K562 (cell line): ENCODE measurements around the gene MAML1. TPM values are rescaled to one million over a fixed set of nuclear protein-coding genes. Genes with fewer than 3 reads are reported as not detected.

ENCODE experiments used
- ATAC-seq: fragments of 200-7000 bp; cut with Tn5 transposase; 3 replicates; pipeline ENCODE4 v1.9.1; 2020; ENCODE audit warnings: moderate library complexity
- BruUV-seq: library from RNA; stranded (reverse); fragments of 400-500 nt; replicated peaks from 2 replicates; lab custom pipeline; 2021; lab: Mats Ljungman, UMichigan
- CTCF ChIA-PET: fragments of 300-600 bp; formaldehyde crosslinking; extraction: SDS; loops from one replicate; lab custom pipeline; 2021; ENCODE audit warnings: low intra/inter-chr PET ratio; lab: Yijun Ruan, JAX
- POLR2A ChIA-PET: fragments of 300-600, 350-650 bp; sonication (Branson Sonifier 250); formaldehyde crosslinking; extraction: SDS; loops from one replicate; lab custom pipeline; 2021; ENCODE audit warnings: antibody characterized with exemption, inconsistent platforms; lab: Yijun Ruan, JAX
- DNase-seq, 4 experiments: peaks; one replicate each; pipeline versions ENCODE4 v3.0.0 to v3.0.0-alpha.2; 2011 to 2018; ENCODE audit warnings: low spot score in 3 of 4, mixed read lengths in 3 of 4; ENCODE audit errors: extremely low read depth in 1 of 4
- FAIRE-seq: peaks from 2 replicates; lab custom pipeline; 2011; peaks lifted over from hg19 to GRCh38; lab: Jason Lieb, UNC
- H2AFZ ChIP-seq: 2 replicates; pipeline ENCODE4 v1.6.0; 2011; ENCODE audit warnings: low read depth, low read length, control low read depth, inconsistent platforms
- H3K27ac ChIP-seq: fragments of 200-600 bp; 3 replicates; pipeline ENCODE4 v1.8.0; 2011; ENCODE audit warnings: low read depth, mild to moderate bottlenecking, control low read depth, inconsistent platforms, low read length, moderate library complexity, mixed read lengths; ENCODE audit errors: extremely low read depth
- H3K27me3 ChIP-seq, 2 experiments: fragments of 300-600 bp in 1 of 2; 2 replicates in 1 of 2; 3 replicates in 1 of 2; pipeline versions ENCODE4 v1.6.0 to v1.8.0; 2011; ENCODE audit warnings: inconsistent platforms in 2 of 2, low read length in 2 of 2, mild to moderate bottlenecking in 1 of 2, mixed read lengths in 1 of 2, moderate library complexity in 1 of 2; ENCODE audit not compliant: control insufficient read depth in 2 of 2, insufficient read depth in 2 of 2
- H3K36me3 ChIP-seq: fragments of 300-600 bp; 3 replicates; pipeline ENCODE4 v1.8.0; 2011; ENCODE audit warnings: mild to moderate bottlenecking, low read length, inconsistent platforms; ENCODE audit not compliant: control insufficient read depth, insufficient read depth
- H3K4me1 ChIP-seq, 2 experiments: fragments of 200-600 bp in 1 of 2; replicated peaks in 1 of 2; 2 replicates in 1 of 2; 3 replicates in 1 of 2; pipeline versions ENCODE4 v1.5.1 to v1.8.0; 2011; ENCODE audit warnings: inconsistent platforms in 2 of 2, low read length in 2 of 2, mild to moderate bottlenecking in 1 of 2, mixed read lengths in 1 of 2, moderate library complexity in 1 of 2; ENCODE audit not compliant: control insufficient read depth in 2 of 2, insufficient read depth in 2 of 2
- H3K4me2 ChIP-seq: 2 replicates; pipeline ENCODE4 v1.6.1; 2011; ENCODE audit warnings: low read length, control low read depth, inconsistent platforms, mixed read lengths; ENCODE audit not compliant: insufficient read depth
- H3K4me3 ChIP-seq: fragments of 200-600 bp; sonication (generic), shearing (Covaris generic); 2 replicates; pipeline ENCODE4 v1.5.1; 2016; ENCODE audit warnings: control low read depth, inconsistent platforms
- H3K79me2 ChIP-seq: fragments of 200-600 bp; 3 replicates; pipeline ENCODE4 v1.8.0; 2011; ENCODE audit warnings: low read length, inconsistent platforms; ENCODE audit not compliant: control insufficient read depth, insufficient read depth
- H3K9ac ChIP-seq, 2 experiments: 2 replicates each; pipeline versions ENCODE4 v1.6.0 to v1.6.1; 2011; ENCODE audit warnings: low read depth in 2 of 2, low read length in 2 of 2, control low read depth in 1 of 2, inconsistent platforms in 1 of 2, mild to moderate bottlenecking in 1 of 2, mixed read lengths in 1 of 2; ENCODE audit not compliant: insufficient read depth in 1 of 2
- H3K9me1 ChIP-seq: one replicate; pipeline ENCODE4 v1.6.0; 2011; ENCODE audit warnings: inconsistent platforms, mild to moderate bottlenecking, low read length, moderate library complexity; ENCODE audit not compliant: control insufficient read depth, insufficient read depth
- H3K9me3 ChIP-seq: replicated peaks from 2 replicates; pipeline ENCODE4 v1.5.1; 2011; ENCODE audit warnings: low read depth, low read length, inconsistent platforms; ENCODE audit not compliant: control insufficient read depth, insufficient read depth
- H4K20me1 ChIP-seq: replicated peaks from 2 replicates; pipeline ENCODE4 v1.6.1; 2011; ENCODE audit warnings: low read length, inconsistent platforms, mixed read lengths; ENCODE audit not compliant: control insufficient read depth, insufficient read depth
- ATF4 ChIP-seq: fragments of 450-650 bp; formaldehyde crosslinking; IDR thresholded peaks from 2 replicates; pipeline ENCODE4 v1.4.0; 2022; ENCODE audit warnings: mild to moderate bottlenecking, moderate library complexity
- BRD9 ChIP-seq: fragments of 450-650 bp; IDR thresholded peaks from 2 replicates; pipeline ENCODE4 v1.6.1; 2018; ENCODE audit warnings: low read depth; ENCODE audit not compliant: partially characterized antibody
- ELF4 ChIP-seq: fragments of 450-650 bp; formaldehyde crosslinking; IDR thresholded peaks from 2 replicates; pipeline ENCODE4 v1.4.0; 2022; ENCODE audit warnings: missing genetic modification characterization
- ERF ChIP-seq: fragments of 450-650 bp; formaldehyde crosslinking; IDR thresholded peaks from 2 replicates; pipeline ENCODE4 v1.4.0; 2020; ENCODE audit warnings: mild to moderate bottlenecking, mixed read lengths
- PBX2 ChIP-seq, 2 experiments: IDR thresholded peaks in 1 of 2; conservative IDR thresholded peaks in 1 of 2; 2 replicates each; pipeline ENCODE4 v1.6.1; 2016; ENCODE audit warnings: low read depth in 2 of 2, mild to moderate bottlenecking in 1 of 2, missing compliant biosample characterization in 1 of 2, missing genetic modification characterization in 1 of 2, moderate library complexity in 1 of 2
- ZBTB40 ChIP-seq, 2 experiments: fragments of 450-650 bp in 1 of 2; sonication (generic) in 1 of 2; formaldehyde crosslinking in 1 of 2; IDR thresholded peaks; 2 replicates each; pipeline versions ENCODE4 v1.7.1 to v1.9.0; 2016 to 2022; ENCODE audit warnings: inconsistent platforms in 1 of 2, mild to moderate bottlenecking in 1 of 2, missing genetic modification reagents in 1 of 2
- WGBS: fragments of 100-300 bp; shearing (Covaris generic); methylation state at CpG from one replicate; pipeline ENCODE4 v1.1.6; 2016; ENCODE audit warnings: low coverage, mixed read lengths; ENCODE audit not compliant: insufficient coverage; ENCODE audit errors: missing lambda C conversion rate; 5-methylcytosine and 5-hydroxymethylcytosine counted together
- in situ Hi-C: fragments of 300-500 bp; cut with MboI; formaldehyde crosslinking; loops from 4 replicates; pipeline ENCODE4 v1.15.0; 2018; ENCODE audit warnings: inconsistent platforms, mixed read lengths
- intact Hi-C: fragments of 100-400 bp; cut with micrococcal nuclease; formaldehyde crosslinking; loops from 2 replicates; pipeline ENCODE4 v1.14.2; 2022
- polyA plus RNA-seq, 8 experiments: library from polyadenylated mRNA; depleted of rRNA in 4 of 8; stranded (reverse) in 5 of 8; unstranded in 3 of 8; fragments of >200 nt; fragmentation: Nextera tagmentation in 2 of 8; fragmentation: Illumina TruSeq in 1 of 8; extraction: Ambion mirVana in 2 of 8; extraction: Trizol in 1 of 8; gene quantifications; 2 replicates each; pipeline versions ENCODE4 v1.2.1 to v1.2.3, GENCODE V29; 2011 to 2014; ENCODE audit warnings: inconsistent platforms in 1 of 8, missing spikeins in 1 of 8
- total RNA-seq, 7 experiments: library from RNA; depleted of rRNA in 6 of 7; stranded (reverse); fragments of >200 nt in 6 of 7; fragmentation: Illumina TruSeq in 2 of 7; extraction: Trizol in 2 of 7; gene quantifications; 2 replicates each; pipeline versions ENCODE4 v1.2.1 to v1.2.3, GENCODE V29; 2011 to 2021; ENCODE audit warnings: low replicate concordance in 1 of 7

The MAML1 gene
- total and polyA plus RNA-seq, 9 of the 15 experiments (the other 6 are each of a cell fraction or from before 2014, with no cell fraction given), result 0.32 to 18.4 (median 7.0) TPM

- WGBS, result 16% methylated on average over 3 of the region's 3 CpGs
- TF ChIP-seq ATF4 (CRISPR knock-in tag), result no peak
- no peak for TF ChIP-seq ELF4
- TF ChIP-seq ZBTB40 (IDR thresholded peaks at IDR 0.05), result peak; percentile 81
- TF ChIP-seq ZBTB40 (CRISPR knock-in tag; IDR thresholded peaks at IDR 0.05), result no peak
- no peak for TF ChIP-seq PBX2 (CRISPR knock-in tag; IDR thresholded peaks at IDR 0.05; ENCODE audit: low read depth)
- peak; percentile 47 for TF ChIP-seq PBX2 (tag; conservative IDR thresholded peaks at IDR 0.05; ENCODE audit: low read depth)
- no peak for TF ChIP-seq BRD9
- TF ChIP-seq ERF (CRISPR knock-in tag), result no peak
These were observed 2.3 kb upstream of the MAML1 start for GRCh38 chr5:179730356-179730755.

More at GRCh38 chr5:179730356-179730755, 2.3 kb upstream of the MAML1 start:
- Histone ChIP-seq H3K4me1 (peaks cover 13 to 18% of the 10 kb centered on the region in 2 experiments), H3K9ac (no peak overlapping the region; a peak in 1 of 4 replicates), H3K4me3 (no peak overlapping the region), H3K27me3 (no peaks in the 10 kb centered on the region), H3K4me2 (no peak overlapping the region), H3K9me1 (no peaks in the 10 kb centered on the region), H3K79me2 (peaks cover 28% of the 10 kb centered on the region), H3K27ac (peak overlapping the region; percentile 71; the same call in 2 of the 3 replicates), H4K20me1 (no peaks in the 10 kb centered on the region), H3K9me3 (no peaks in the 10 kb centered on the region), H2AFZ (no peak overlapping the region), H3K36me3 (peaks cover 64% of the 10 kb centered on the region)
- in situ Hi-C loops, result no loop called here
- POLR2A ChIA-PET, result interaction anchor here (0.6 to 2.7 kb wide), 6 partner anchors 9 to 49 kb away, joined by 3 to 14 read pairs (median 6); no protein-coding TSS in a partner anchor
- ATAC-seq, result no peak
- intact Hi-C loops, result no loop called here
- no peak for FAIRE-seq
- CTCF ChIA-PET, result no interaction called here
- DNase-seq, result no peak
- no TSS peak for BruUV-seq
